ENCODE measurements around the gene NRXN2. TPM values are rescaled to one million over a fixed set of nuclear protein-coding genes. Genes with fewer than 3 reads are reported as not detected.

NRXN2 gene
- total RNA-seq, 3 donors from 2014 or later, result 3.9 to 42.0 (median 6.9) TPM

- peak; percentile 7 for ATAC-seq
- intact Hi-C loops (cut with DNase I, micrococcal nuclease), result loop anchor here in 1 of 2 donors (5.0 kb wide), 1 partner anchor 38 kb away; no protein-coding TSS in a partner anchor
- Histone ChIP-seq H3K9me3 (no peaks in the 10 kb centered on the region), H3K4me1 (ENCODE audit: low read depth) (no peaks in the 10 kb centered on the region), H3K36me3 (ENCODE audit: low read depth) (no peaks in the 10 kb centered on the region), H3K4me3 (no peak overlapping the region)
- TF ChIP-seq CTCF (IDR thresholded peaks at IDR 0.05), result no peak
- no peak for DNase-seq
Measured at GRCh38 chr11:64724863-64725532, 2.0 kb upstream of the NRXN2 start.

GRCh38 chr11:64723907-64724862 is 1.2 kb upstream of the NRXN2 start:
- intact Hi-C loops (cut with DNase I, micrococcal nuclease), result no loop called here
- ATAC-seq (no peak), DNase-seq (no peak)
- no peak overlapping the region for H3K4me3 ChIP-seq
- H3K9me3 ChIP-seq, result no peaks in the 10 kb centered on the region
- no peaks in the 10 kb centered on the region for H3K4me1 ChIP-seq (ENCODE audit: low read depth)
- no peak for TF ChIP-seq CTCF (IDR thresholded peaks at IDR 0.05)
- no peaks in the 10 kb centered on the region for H3K36me3 ChIP-seq (ENCODE audit: low read depth)

GRCh38 chr11:64722141-64723065 is 594 bp downstream of the NRXN2 start:
- no peak for DNase-seq
- Histone ChIP-seq H3K36me3 (ENCODE audit: low read depth) (no peaks in the 10 kb centered on the region), H3K4me1 (ENCODE audit: low read depth) (no peaks in the 10 kb centered on the region), H3K4me3 (no peak overlapping the region), H3K9me3 (no peaks in the 10 kb centered on the region)
- intact Hi-C loops (cut with DNase I, micrococcal nuclease), result no loop called here
- no peak for ATAC-seq
- TF ChIP-seq CTCF (IDR thresholded peaks at IDR 0.05), result no peak

GRCh38 chr11:64721359-64721699 is 1.7 kb downstream of the NRXN2 start:
- Histone ChIP-seq H3K4me1 (ENCODE audit: low read depth) (no peaks in the 10 kb centered on the region), H3K9me3 (no peaks in the 10 kb centered on the region), H3K4me3 (no peak overlapping the region), H3K36me3 (ENCODE audit: low read depth) (no peaks in the 10 kb centered on the region)
- ATAC-seq (no peak), DNase-seq (no peak)
- no peak for TF ChIP-seq CTCF (IDR thresholded peaks at IDR 0.05)
- intact Hi-C loops (cut with DNase I, micrococcal nuclease), result no loop called here

GRCh38 chr11:64720640-64721358 is 2.2 kb downstream of the NRXN2 start:
- intact Hi-C loops (cut with DNase I, micrococcal nuclease), result no loop called here

More at GRCh38 chr11:64720640-64721358, 2.2 kb downstream of the NRXN2 start:
- TF ChIP-seq CTCF (IDR thresholded peaks at IDR 0.05), result no peak
- Histone ChIP-seq H3K9me3 (no peaks in the 10 kb centered on the region), H3K4me1 (ENCODE audit: low read depth) (no peaks in the 10 kb centered on the region), H3K36me3 (ENCODE audit: low read depth) (no peaks in the 10 kb centered on the region), H3K4me3 (no peak overlapping the region)
- DNase-seq, result no peak
- no peak for ATAC-seq
